ENCODE results near the gene RABL3.
"Not testable (repeated sequence)": the region's sequence is repeated elsewhere in the genome, so short reads cannot be mapped to it uniquely, and the experiment has no call there.

RABL3 gene

DNA sequence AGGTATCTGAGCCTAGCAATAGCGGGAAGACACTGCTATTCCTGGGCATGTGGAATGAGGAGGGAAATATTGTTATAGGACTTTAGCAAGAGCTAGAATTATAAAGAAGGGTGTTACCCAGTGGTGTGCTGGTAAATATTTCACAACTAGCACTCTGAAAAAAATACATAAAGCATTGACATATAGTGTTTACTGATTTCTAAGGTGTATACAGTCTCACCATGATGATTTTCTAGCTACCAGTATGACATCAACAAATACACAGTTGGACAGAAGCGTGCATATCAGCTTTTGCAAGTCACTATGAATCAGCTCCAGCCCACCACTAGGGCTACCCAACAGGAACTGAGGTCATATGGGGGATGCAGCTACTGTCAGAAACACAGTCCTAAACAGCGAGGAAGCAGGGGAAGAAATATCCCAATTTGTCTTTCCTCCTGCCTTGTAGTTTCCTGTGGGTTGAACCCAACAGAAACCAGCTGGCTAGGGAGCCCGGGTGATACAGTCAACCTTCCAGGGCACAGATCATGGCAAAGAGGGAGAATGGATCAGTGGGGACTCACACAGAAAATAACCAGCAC, 99.9 kb downstream of the RABL3 start:
- DNase-seq, result no peak

DNA sequence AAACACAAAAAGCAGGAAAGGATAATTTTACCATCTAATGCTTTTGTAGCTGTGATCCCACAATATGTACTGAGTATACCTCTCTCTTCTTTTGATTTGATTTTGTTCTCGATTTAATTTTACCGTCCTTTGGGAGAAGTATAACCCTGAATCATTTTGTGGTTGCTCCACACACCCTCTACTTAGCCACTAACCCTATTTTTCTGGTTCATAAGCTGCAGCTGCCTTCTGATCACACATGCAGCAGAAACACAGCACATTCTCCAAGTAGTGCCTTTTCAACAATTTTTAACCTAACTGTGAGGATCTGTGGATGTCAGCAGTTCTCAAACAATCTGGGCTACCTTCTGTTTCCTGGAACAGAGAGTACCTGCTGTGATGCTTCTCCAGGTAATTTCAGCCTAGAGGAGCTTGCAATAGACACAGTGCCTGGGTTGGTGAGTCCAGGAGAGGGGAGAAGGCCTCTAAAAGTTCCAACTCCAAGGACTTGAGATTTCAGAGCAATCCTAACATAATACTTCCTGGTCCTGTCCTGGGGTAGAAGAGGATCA, 100.5 kb downstream of the RABL3 start:
- no peak for DNase-seq

DNA sequence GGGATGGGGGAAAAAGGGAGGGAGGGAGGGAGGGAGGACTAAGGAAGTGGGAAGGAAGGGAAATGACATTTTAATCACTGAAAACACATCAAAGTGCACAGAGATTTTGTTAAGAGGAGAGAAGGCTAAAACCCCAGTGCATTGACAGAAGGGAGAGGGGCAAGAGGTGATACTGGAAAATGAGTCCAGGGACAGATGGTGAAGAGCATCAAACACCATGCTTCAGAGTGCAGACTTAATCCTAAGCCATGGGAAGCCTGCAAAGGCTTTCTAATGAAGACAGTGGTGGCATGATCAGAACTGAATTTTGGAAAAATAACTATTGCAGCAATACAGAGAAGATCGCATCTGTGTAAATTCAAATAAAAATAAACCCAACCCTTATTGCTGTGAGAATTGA, 102.1 kb downstream of the RABL3 start:
- DNase-seq, result no peak

DNA sequence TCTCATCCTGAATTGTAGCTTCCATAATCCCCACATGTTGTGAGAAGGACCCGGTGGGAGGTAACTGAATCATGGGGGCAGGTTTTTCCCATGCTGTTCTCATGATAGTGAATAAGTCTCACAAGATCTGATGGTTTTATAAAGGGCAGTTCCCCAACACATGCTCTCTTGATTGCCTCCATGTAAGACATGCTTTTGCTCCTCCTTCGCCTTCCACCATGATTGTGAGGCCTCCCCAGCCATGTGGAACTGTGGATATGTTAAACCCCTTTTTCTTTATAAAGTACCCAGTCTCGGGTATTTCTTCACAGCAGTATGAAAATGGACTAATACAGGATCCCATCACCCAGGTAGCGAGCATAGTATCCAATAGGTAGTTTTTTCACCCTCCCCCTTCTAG, 103.5 kb downstream of the RABL3 start:
- DNase-seq, result not testable (repeated sequence)

DNA sequence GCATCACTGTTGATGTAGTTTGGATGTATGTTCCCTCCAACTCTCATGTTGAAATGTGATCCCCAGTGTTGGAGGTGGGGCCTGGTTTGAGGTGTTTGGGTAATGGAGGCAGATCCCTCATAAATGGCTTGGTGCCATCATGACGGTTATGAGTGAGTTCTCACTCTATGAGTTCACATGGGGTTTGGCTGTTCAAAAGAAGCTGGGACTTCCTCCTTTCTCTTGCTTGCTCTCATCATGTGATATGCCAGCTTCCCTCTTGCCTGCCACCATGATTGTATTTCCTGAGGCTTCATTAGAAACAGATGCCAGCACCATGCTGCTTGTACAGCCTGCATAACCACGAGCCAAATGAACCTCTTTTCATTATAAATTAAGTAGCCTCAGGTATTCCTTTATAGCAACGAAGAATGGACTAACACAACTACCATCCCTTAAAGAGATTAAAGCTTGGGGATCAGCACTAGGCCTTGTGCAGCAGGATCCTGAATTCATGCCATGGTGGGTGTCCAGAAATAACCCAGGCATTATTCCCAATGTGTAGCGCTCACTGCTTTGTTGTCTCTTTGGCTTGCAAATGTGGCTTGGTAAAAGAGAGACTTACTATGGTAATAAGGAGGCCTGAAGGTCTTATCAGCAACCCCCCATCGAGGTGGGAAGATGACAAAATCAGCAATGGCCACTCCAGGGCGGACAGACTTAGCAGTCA, 104.3 kb downstream of the RABL3 start:
- DNase-seq, result no peak

DNA sequence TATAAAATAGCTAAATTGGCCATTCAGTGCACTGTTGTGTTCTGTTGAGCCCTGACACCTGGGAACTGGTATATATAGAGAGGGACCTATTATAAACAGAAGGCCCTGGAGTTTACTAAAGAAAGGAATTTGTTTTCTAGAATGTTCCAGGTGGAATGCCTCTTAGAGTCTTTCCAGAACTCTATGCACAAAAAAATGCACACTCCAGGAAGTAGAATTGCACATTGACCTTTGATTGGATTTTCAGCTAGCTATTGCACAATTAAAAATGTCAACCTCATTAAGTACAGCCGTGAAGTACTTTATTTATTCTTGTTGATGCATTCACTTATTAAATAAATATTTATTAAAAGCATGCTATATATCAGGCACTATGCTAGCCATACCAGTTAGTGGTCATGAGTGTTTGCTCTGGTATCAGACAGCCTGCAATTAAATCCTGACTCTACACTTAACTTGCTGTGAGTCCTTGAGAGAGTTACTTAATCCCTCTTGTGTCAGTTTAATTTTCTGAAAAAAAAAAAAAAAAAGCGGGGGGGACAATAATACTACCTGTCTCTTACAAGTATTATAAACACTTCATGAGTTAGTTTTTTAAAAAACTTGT, 105.4 kb downstream of the RABL3 start:
- DNase-seq, result no peak

All from SW 1271 (cell line).